Suppressor macrophage treated with lipopolysaccharide for 4 hours (primary cell): ENCODE measurements around the gene PDP2.

Source experiments
- DNase-seq: peaks from one replicate; pipeline ENCODE4 v3.0.0-alpha.2; 2020

The PDP2 gene

DNA sequence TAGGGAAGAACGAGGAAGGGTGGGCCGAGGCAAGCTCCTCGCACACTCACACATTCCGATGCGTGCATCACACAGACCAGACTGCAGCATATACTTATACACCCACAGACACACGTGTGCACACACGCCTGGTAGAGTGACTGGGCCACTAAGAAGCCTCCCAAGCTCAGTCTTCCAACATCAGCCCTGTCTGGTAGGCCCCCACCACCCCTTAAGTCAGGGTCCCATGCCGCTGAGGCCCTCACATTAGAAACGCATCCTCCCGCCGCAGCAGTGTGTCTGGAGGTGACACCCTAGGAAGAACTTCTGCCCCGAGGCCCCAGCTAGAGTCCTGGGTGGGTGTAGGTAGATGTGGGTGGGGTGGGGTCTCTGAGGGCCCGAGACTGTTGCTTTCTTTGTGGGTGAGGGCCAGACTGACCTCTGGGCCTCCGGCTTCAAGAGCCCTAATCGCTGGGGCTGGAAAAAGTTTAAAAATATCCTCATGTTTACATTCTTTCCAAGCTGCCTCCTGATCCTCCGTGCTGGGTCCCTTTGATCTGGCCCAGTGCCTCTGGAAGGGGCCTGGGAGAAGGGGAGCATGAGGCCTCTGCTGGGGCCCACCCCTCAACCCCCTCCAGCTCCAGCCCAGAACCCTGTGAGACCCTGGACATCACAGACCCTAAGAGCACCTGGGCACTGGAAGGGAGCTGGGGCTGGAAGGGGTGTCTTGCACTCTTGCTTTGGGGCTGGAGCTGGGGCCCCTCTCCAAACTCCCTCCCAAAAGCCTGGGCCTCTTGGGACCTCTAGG lies 24.7 kb downstream of the PDP2 start:
- DNase-seq, result no peak

DNA sequence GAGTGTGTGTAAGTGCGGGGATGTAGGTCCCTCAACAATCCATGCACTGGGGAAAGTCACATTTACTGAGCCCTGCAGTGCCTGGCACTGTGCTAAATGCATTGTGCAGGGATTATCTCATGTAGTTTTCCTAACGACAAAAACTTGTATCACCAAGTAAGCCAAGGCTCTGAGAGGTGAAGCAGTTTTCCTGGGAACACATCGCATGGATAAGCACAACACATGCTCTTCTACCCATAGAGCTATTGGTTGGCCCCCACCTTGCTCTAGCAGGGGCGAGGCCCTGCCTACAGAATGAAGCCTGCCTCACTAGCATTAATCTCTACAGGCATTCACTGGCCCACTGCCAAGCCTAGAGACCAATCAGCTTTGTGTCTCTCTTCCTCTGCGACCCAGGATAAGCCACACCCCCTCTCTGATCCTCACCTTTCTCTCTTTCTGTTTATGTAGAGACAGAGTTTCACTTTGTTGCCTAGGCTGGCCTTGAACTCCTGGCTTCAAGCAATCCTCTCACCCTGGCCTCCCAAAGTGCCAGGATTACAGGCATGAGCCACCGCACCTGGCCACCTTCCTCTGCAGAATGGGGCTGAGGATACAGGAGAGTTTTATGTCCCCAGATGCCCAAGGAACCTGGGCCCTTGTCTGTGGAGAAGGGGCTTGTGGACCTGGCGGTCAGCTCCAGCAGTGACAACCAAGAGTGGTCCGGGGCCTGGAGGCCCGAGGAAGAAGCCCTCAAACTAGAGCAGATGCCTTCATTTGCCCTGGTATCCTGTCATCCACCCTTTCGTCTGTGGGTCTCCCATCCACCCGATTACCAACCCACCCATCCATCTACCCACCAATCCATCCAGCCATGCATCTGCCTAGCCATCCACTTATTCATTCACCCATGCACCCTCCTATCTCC lies 25.6 kb downstream of the PDP2 start:
- no peak for DNase-seq

GRCh38 chr16:66906916-66907836 lies 26.9 kb downstream of the PDP2 start:
- no peak for DNase-seq

- no peak for DNase-seq
These were observed 27.8 kb downstream of the PDP2 start for GRCh38 chr16:66908116-66908515.

- no peak for DNase-seq
These were observed 28.6 kb downstream of the PDP2 start for GRCh38 chr16:66908762-66909559.

DNA sequence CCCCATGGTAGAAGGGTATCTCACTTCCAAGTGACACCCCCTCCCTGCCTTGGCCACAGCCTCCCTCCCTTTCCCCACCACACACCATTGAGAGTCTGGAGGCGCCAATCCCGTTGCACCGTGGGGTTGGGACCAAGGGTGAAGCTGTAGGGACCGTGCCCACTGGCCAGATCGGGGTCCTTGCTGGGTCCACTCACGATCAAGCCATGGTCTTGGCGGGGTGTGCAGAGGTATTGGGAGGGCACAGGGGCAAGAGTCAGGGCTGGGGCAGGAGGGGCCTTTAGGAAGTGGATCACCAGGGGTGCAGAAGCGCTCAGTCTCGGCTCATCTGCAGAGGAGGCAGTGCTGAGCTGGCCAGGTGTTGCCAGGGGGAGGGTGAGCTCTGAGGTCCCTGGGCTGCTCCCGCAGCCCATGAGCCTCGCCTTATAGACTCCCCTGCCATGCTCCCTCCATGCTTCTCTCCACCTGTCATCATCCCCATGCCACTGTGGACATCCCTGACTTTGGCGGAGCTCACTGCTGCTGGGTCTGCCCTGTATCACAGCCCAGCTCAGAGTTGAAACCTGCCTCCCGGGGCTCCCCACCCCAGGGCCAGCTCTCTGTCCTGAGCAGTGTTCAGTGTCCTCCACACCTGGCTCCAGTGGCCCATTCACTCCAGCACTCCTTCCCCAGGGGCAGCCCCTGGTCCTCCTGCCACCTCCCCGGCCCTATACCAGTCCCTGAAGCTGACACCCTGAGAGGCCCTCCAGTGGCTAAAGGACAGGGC lies 30.0 kb downstream of the PDP2 start:
- no peak for DNase-seq

DNA sequence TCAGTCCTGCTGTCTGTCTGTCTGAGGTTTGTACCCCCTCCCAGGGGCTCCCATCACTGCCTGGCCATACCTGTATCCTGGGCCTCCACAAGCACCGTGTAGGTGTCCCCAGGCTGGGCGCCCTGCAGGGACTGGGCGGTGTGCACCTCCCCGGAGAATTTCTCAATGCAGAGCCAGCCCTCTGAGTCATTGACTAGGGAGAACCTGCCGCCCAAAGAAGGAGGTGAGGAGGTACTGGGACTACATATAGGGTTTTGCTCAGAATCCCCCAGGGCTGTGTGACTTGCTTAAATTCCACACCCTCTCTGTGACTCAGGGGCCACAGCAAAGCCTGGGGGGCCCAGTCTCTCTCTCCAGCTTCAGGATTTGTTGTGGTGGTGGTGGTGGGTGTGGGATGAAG lies 30.8 kb downstream of the PDP2 start:
- DNase-seq, result no peak

DNA sequence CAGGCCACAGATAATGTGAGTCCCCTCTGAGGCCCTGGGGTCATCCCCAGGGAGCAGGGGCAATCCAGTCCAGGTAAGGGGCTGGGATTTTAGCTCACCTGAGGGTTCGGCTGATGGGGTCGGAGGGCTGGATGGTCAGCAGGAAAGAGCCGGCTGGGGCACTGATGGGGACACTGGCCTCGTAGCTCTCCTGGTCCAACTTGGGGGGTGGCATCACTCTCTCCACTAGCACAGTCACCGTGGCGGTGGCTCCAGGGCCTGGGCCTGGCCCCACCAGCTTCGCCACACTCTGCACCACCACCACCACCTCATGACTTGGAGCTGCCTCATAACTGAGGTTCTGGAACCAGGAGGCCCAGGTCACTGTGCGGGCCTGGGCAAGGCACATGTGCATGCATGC lies 31.5 kb downstream of the PDP2 start:
- no peak for DNase-seq

DNA sequence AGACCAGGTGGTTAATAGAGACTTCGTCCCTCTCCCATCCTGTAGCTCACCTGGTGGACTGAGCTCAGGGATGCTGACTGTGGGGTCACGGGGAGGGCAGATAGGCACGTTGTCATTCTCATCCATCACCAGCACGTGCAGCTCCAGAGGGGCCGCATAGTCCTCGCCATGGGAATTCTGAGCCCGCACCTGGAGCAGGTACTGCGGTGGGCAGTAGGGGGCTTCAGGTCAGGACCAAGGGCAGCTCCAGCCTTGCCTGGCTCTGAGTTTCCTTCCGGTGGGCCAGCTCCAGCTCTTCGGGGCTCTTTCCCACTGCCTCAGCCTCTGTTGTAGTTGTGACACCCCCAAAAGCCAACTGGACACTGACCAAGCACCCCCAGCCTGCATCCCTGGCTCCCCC lies 32.8 kb downstream of the PDP2 start:
- no peak for DNase-seq

GRCh38 chr16:66913711-66914110 lies 33.4 kb downstream of the PDP2 start:
- no peak for DNase-seq

DNA sequence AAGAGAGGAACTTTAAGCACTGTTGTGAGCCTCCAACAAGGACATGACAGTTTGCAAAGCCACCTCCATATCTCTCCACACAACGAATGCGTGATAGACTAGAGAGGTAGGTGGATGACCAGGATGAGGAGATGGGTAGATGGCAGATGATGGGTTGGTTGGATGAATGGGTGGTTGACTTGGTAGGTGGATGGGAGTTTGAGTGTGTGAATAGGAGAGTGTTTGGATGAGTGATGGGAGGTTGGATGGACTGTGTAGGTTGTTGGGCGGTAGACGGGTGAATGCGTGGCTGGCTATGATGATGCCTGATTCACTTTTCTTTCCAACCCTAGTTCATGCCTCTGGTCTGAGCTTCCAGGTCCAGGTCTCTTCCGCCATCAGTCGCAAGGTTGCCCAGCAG lies 34.2 kb downstream of the PDP2 start:
- no peak for DNase-seq

GRCh38 chr16:66915041-66915440 lies 34.7 kb downstream of the PDP2 start:
- no peak for DNase-seq

- DNase-seq, result no peak
These were observed 36.2 kb downstream of the PDP2 start for GRCh38 chr16:66916518-66916917.

DNA sequence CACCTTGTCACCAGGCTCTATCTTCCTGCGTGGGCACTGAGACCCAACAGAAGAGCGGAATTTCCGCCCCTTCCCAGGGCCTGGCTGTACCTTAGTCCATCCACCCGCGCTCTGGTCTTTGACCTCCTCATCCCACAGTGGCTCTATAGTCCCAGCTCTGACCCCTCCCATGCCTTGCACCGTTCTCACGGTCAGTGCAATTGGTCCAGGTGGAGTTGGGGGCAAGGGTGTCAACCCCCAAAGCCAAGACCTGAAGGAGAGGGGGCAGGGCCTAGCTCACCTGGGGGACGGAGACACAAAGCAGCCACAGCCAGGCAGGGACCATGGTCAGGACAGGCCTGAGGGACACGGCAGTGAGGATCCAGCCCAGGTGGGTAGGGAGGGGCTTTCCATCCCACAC lies 37.4 kb downstream of the PDP2 start:
- DNase-seq, result no peak

DNA sequence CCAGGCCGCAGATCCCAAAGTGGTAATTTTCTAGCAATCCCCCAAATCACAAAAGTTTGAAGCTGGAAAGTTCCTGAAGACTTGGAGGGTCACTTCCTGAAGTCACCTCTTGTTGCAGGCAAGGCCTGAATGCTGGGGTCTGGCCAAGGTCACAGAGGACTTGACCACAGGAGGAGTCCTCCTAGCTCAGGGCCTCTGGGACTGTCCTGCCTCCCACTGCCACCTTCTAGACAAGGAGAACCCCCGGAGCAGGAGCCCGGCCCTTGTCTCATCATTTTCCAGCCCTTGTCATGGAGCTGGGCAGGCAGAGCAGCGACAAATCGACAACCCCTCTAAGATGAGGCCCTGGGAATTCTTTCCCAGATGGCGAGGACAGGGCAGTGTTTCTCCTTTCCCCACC lies 38.0 kb downstream of the PDP2 start:
- DNase-seq, result no peak

- DNase-seq, result no peak
These were observed 38.7 kb downstream of the PDP2 start, which contains the start of gene CDH16 for GRCh38 chr16:66918803-66919568. CDH16 (minus strand) TSS chr16:66918885; CDS start chr16:66918065, 820 bp downstream.

DNA sequence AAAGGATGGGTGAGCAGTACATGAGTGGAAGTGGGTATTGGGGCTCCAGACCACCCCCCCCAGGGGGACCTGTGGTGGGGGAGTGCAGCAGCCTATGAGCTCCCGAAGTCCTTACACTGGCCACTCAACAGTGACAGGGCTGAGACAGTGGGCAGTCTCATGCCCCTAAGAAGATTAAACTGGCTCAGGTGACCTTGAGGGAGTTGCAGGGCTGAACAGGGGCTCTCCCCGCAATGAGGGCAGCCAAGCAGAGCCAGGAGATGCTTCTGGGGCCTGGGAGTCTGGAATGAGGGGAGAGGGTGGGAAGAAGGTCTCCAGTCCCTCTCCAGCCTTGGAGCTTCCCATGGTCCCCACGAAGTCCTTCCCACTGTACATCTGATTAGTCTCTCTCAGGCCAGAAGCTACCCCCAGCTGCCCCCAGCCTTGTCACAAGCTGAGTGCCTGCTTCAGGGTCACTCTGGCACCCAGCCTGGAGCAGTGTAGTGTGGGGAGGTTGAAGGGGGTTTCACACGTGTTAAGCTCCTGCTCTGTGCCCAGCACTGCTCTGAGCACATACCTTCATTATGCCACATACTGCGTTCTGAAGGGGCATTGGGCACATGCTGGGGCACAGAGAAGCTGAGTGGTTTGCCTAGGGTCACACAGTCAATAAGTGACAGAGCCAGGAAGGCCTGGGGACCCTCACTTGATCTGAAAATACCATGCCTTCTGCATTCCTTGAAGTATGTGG lies 39.4 kb downstream of the PDP2 start:
- DNase-seq, result no peak

- DNase-seq, result no peak
These were observed 39.9 kb downstream of the PDP2 start for GRCh38 chr16:66920299-66920590.

GRCh38 chr16:66920924-66921680 lies 40.8 kb downstream of the PDP2 start:
- no peak for DNase-seq
